Measurements from ENCODE around the gene HDAC9.

HDAC9 gene

DNA sequence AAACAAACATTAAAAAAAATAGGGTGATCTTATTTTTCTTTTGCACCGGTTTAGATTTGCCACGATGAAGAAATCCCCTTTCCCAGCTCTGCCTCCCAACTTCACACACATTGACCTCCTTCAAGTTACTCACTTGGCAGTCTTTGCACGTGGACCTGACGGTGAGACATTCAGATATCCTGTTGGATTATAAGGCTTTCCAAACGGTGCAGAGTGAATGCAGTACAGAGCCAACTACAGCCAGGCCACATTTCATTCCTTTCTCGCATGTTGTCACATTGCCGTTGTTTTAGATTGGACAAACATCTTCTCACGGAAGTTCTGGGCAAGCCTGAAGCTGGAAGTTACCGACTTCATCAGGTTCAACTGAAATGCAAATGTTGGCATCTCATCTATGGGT, 159.2 kb downstream of the HDAC9 start:
- CTCF ChIA-PET: interaction anchor here (1.2 to 2.2 kb wide), 2 partner anchors 11 to 13 kb away, joined by 3 to 12 read pairs; no protein-coding TSS in a partner anchor
- POLR2A ChIA-PET: no interaction called here
- Histone ChIP-seq H3K27ac (ENCODE audit: extremely low read depth, low read depth, low read length) (no peak overlapping the region), H3K4me1 (ENCODE audit: control insufficient read depth, insufficient read depth, low read length) (no peaks in the 10 kb centered on the region), H3K9me3 (ENCODE audit: control insufficient read depth, insufficient read depth, low read depth, low read length) (no peaks in the 10 kb centered on the region), H3K4me3 (ENCODE audit: low read depth, low read length) (no peak overlapping the region), H3K36me3 (ENCODE audit: control insufficient read depth in 2 of 2, insufficient read depth in 1 of 2, low read length in 2 of 2) (no peaks in the 10 kb centered on the region)
- TF ChIP-seq KLF8 (tag by site-specific recombination; IDR thresholded peaks at IDR 0.05): no peak
- no peak for TF ChIP-seq OSR2 (tag by site-specific recombination; IDR thresholded peaks at IDR 0.05)

DNA sequence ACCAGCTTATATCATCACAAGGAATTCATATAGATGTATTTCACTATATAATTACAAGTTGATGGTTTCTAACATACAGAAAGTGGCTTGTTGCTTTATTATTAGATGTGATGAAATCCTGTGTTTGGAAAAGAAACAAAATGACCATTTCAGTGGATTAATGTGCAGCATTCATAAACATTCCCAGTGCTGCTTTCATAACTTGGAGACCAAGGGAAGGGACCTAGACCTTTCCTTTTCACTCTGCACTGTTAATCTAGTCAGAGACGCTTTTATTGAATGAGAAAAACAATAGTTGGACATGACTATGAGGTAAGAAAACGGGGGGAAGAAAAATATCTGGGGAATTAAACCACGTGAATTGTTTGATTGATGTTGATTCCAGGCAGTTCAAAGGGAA, 160.0 kb downstream of the HDAC9 start:
- TF ChIP-seq ZNF366 (tag by site-specific recombination; conservative IDR thresholded peaks at IDR 0.05) (no peak), ZSCAN23 (tag by site-specific recombination; IDR thresholded peaks at IDR 0.05) (no peak), ZFP41 (tag by site-specific recombination; IDR thresholded peaks at IDR 0.05; ENCODE audit: borderline replicate concordance) (no peak), FEZF1 (tag by site-specific recombination; IDR thresholded peaks at IDR 0.05) (no peak), SP2 (tag by site-specific recombination; IDR thresholded peaks at IDR 0.05) (no peak), ZNF549 (tag by site-specific recombination; IDR thresholded peaks at IDR 0.05) (no peak), ZNF768 (tag by site-specific recombination; IDR thresholded peaks at IDR 0.05) (no peak), GLI4 (tag by site-specific recombination; IDR thresholded peaks at IDR 0.05) (no peak), ZNF112 (tag by site-specific recombination; IDR thresholded peaks at IDR 0.05) (no peak), ZNF24 (tag by site-specific recombination; IDR thresholded peaks at IDR 0.05) (no peak), SP3 (tag by site-specific recombination; IDR thresholded peaks at IDR 0.05) (no peak), ZNF624 (tag by site-specific recombination; IDR thresholded peaks at IDR 0.05) (no peak), MEIS1 (CRISPR knock-in tag; IDR thresholded peaks at IDR 0.05; ENCODE audit: borderline replicate concordance) (no peak), REPIN1 (tag by site-specific recombination; IDR thresholded peaks at IDR 0.05; ENCODE audit: low read depth) (no peak), ZNF214 (tag by site-specific recombination; IDR thresholded peaks at IDR 0.05; ENCODE audit: borderline replicate concordance) (no peak)
- TF ChIP-seq, protein P1, sequence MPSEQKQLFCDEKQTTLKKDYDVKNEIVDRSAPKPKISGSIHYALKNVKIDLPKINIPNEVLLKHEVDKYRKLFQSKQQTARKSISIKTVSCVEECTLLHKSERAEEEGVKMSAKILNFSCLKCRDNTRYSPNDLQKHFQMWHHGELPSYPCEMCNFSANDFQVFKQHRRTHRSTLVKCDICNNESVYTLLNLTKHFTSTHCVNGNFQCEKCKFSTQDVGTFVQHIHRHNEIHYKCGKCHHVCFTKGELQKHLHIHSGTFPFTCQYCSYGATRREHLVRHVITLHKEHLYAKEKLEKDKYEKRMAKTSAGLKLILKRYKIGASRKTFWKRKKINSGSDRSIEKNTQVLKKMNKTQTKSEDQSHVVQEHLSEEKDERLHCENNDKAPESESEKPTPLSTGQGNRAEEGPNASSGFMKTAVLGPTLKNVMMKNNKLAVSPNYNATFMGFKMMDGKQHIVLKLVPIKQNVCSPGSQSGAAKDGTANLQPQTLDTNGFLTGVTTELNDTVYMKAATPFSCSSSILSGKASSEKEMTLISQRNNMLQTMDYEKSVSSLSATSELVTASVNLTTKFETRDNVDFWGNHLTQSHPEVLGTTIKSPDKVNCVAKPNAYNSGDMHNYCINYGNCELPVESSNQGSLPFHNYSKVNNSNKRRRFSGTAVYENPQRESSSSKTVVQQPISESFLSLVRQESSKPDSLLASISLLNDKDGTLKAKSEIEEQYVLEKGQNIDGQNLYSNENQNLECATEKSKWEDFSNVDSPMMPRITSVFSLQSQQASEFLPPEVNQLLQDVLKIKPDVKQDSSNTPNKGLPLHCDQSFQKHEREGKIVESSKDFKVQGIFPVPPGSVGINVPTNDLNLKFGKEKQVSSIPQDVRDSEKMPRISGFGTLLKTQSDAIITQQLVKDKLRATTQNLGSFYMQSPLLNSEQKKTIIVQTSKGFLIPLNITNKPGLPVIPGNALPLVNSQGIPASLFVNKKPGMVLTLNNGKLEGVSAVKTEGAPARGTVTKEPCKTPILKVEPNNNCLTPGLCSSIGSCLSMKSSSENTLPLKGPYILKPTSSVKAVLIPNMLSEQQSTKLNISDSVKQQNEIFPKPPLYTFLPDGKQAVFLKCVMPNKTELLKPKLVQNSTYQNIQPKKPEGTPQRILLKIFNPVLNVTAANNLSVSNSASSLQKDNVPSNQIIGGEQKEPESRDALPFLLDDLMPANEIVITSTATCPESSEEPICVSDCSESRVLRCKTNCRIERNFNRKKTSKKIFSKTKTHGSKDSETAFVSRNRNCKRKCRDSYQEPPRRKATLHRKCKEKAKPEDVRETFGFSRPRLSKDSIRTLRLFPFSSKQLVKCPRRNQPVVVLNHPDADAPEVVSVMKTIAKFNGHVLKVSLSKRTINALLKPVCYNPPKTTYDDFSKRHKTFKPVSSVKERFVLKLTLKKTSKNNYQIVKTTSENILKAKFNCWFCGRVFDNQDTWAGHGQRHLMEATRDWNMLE (tag by site-specific recombination; conservative IDR thresholded peaks at IDR 0.05; ENCODE audit: low read depth): no peak
- TF ChIP-seq, protein P2, sequence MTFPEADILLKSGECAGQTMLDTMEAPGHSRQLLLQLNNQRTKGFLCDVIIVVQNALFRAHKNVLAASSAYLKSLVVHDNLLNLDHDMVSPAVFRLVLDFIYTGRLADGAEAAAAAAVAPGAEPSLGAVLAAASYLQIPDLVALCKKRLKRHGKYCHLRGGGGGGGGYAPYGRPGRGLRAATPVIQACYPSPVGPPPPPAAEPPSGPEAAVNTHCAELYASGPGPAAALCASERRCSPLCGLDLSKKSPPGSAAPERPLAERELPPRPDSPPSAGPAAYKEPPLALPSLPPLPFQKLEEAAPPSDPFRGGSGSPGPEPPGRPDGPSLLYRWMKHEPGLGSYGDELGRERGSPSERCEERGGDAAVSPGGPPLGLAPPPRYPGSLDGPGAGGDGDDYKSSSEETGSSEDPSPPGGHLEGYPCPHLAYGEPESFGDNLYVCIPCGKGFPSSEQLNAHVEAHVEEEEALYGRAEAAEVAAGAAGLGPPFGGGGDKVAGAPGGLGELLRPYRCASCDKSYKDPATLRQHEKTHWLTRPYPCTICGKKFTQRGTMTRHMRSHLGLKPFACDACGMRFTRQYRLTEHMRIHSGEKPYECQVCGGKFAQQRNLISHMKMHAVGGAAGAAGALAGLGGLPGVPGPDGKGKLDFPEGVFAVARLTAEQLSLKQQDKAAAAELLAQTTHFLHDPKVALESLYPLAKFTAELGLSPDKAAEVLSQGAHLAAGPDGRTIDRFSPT (tag by site-specific recombination; IDR thresholded peaks at IDR 0.05): no peak
- Histone ChIP-seq H3K4me3 (ENCODE audit: low read depth, low read length) (no peak overlapping the region), H3K4me1 (ENCODE audit: control insufficient read depth, insufficient read depth, low read length) (no peaks in the 10 kb centered on the region), H3K36me3 (ENCODE audit: control insufficient read depth in 2 of 2, insufficient read depth in 1 of 2, low read length in 2 of 2) (no peaks in the 10 kb centered on the region), H3K27ac (ENCODE audit: extremely low read depth, low read depth, low read length) (no peak overlapping the region), H3K9me3 (ENCODE audit: control insufficient read depth, insufficient read depth, low read depth, low read length) (no peaks in the 10 kb centered on the region)
- CTCF ChIA-PET: interaction anchor here (0.5 to 2.2 kb wide), 4 partner anchors 11 to 303 kb away, joined by 3 to 12 read pairs (median 6); no protein-coding TSS in a partner anchor
- POLR2A ChIA-PET: no interaction called here
